HEK293T (cell line): ENCODE data around the gene RAD50.

Experiments used
- CTCF ChIA-PET: fragments of 350-600 bp; formaldehyde crosslinking; extraction: SDS; loops from one replicate; lab custom pipeline; 2021; ENCODE audit warnings: antibody characterized with exemption, inconsistent platforms; lab: Yijun Ruan, JAX
- POLR2A ChIA-PET: fragments of 350-600 bp; formaldehyde crosslinking; extraction: SDS; loops from one replicate; lab custom pipeline; 2020; ENCODE audit warnings: antibody characterized with exemption, inconsistent platforms; lab: Yijun Ruan, JAX
- DNase-seq: peaks from one replicate; pipeline ENCODE4 v3.0.0; 2012; ENCODE audit warnings: mixed read lengths; ENCODE audit errors: extremely low spot score
- BHLHE40 ChIP-seq: fragments of 450-650 bp; IDR thresholded peaks from 2 replicates; pipeline ENCODE4 v1.6.1; 2016; ENCODE audit warnings: mild to moderate bottlenecking, moderate library complexity, borderline replicate concordance
- CTBP1 ChIP-seq: fragments of 450-650 bp; IDR thresholded peaks from 2 replicates; pipeline ENCODE4 v1.6.1; 2016; ENCODE audit warnings: borderline replicate concordance
- FOXM1 ChIP-seq: fragments of 450-650 bp; IDR thresholded peaks from 2 replicates; pipeline ENCODE4 v1.6.1; 2017; ENCODE audit warnings: mild to moderate bottlenecking, borderline replicate concordance
- HDGF ChIP-seq: fragments of 450-650 bp; IDR thresholded peaks from 2 replicates; pipeline ENCODE4 v1.6.1; 2017; ENCODE audit warnings: antibody characterized with exemption, borderline replicate concordance
- LEF1 ChIP-seq: fragments of 450-650 bp; IDR thresholded peaks from 2 replicates; pipeline ENCODE4 v1.6.1; 2017; ENCODE audit warnings: mild to moderate bottlenecking, borderline replicate concordance
- SP1 ChIP-seq: fragments of 450-650 bp; IDR thresholded peaks from 2 replicates; pipeline ENCODE4 v1.6.1; 2017
- ZNF384 ChIP-seq: fragments of 450-650 bp; IDR thresholded peaks from 2 replicates; pipeline ENCODE4 v1.6.1; 2016

RAD50 gene

GRCh38 chr5:132692632-132692967 lies 135.8 kb downstream of the RAD50 start:
- ChIA-PET POLR2A (no interaction called here), CTCF (no interaction called here)
- no peak for TF ChIP-seq ZNF384
- TF ChIP-seq LEF1, result no peak
- TF ChIP-seq BHLHE40, result no peak
- TF ChIP-seq FOXM1, result no peak
- TF ChIP-seq HDGF, result no peak
- no peak for TF ChIP-seq CTBP1
- no peak for TF ChIP-seq SP1
- no peak for DNase-seq
